GM13976 (cell line): ENCODE results near the gene LMF2.

ENCODE experiments used
- DNase-seq: peaks from one replicate; pipeline ENCODE4 v3.0.0; 2012; ENCODE audit warnings: low spot score
- CTCF ChIP-seq: IDR thresholded peaks from 2 replicates; pipeline ENCODE4 v1.5.1; 2012; ENCODE audit warnings: borderline replicate concordance, mild to moderate bottlenecking; ENCODE audit not compliant: insufficient read depth; ENCODE audit errors: extremely low read depth, missing control alignments, control extremely low read depth
- in situ Hi-C: fragments of 300-500 bp; cut with MboI; formaldehyde crosslinking; loops from one replicate; pipeline ENCODE4 v1.12.0; 2022; ENCODE audit warnings: low sequenced_read_pairs, mixed read lengths, inconsistent platforms; ENCODE audit not compliant: unreplicated experiment

The LMF2 gene

GRCh38 chr22:50506611-50507420 lies 686 bp downstream of the LMF2 start:
- DNase-seq: no peak
- in situ Hi-C loops: no loop called here
- no peak for TF ChIP-seq CTCF

GRCh38 chr22:50505776-50506610 lies 1.5 kb downstream of the LMF2 start:
- DNase-seq: no peak
- TF ChIP-seq CTCF: no peak
- in situ Hi-C loops: no loop called here

- in situ Hi-C loops: no loop called here
- no peak for TF ChIP-seq CTCF
- no peak for DNase-seq
Observed at GRCh38 chr22:50505276-50505775, 2.2 kb downstream of the LMF2 start.

- in situ Hi-C loops: no loop called here
- TF ChIP-seq CTCF: no peak
- DNase-seq: no peak
Observed at GRCh38 chr22:50504369-50505211, 2.9 kb downstream of the LMF2 start.

GRCh38 chr22:50503475-50504145 lies 3.9 kb downstream of the LMF2 start:
- in situ Hi-C loops: no loop called here
- TF ChIP-seq CTCF: no peak
- DNase-seq: no peak
